H9 (cell line): ENCODE measurements around the gene ITSN2. TPM values are rescaled to one million over a fixed set of nuclear protein-coding genes. Genes with fewer than 3 reads are reported as not detected.

ENCODE experiments used
- DNase-seq: peaks from one replicate; pipeline ENCODE4 v3.0.0-alpha.2; 2017
- H2AFZ ChIP-seq: one replicate; pipeline ENCODE4 v1.6.1; 2013; ENCODE audit warnings: mild to moderate bottlenecking, low read length, control low read depth, moderate library complexity
- H2AK5ac ChIP-seq: 2 replicates; pipeline ENCODE4 v1.6.1; 2013; ENCODE audit warnings: low read length, control low read depth, mixed read lengths; ENCODE audit not compliant: insufficient read length
- H2BK120ac ChIP-seq: one replicate; pipeline ENCODE4 v1.6.1; 2013; ENCODE audit warnings: low read depth, mild to moderate bottlenecking, low read length, control low read depth, inconsistent platforms; ENCODE audit not compliant: poor library complexity, severe bottlenecking
- H2BK12ac ChIP-seq: 2 replicates; pipeline ENCODE4 v1.6.1; 2013; ENCODE audit warnings: low read length, control low read depth, mixed read lengths, low read depth; ENCODE audit not compliant: insufficient read length
- H2BK15ac ChIP-seq: 2 replicates; pipeline ENCODE4 v1.6.1; 2013; ENCODE audit warnings: low read depth, low read length, control low read depth
- H2BK20ac ChIP-seq: one replicate; pipeline ENCODE4 v1.6.1; 2013; ENCODE audit warnings: low read depth, mild to moderate bottlenecking, low read length, control low read depth, inconsistent platforms; ENCODE audit not compliant: poor library complexity, severe bottlenecking
- H2BK5ac ChIP-seq: 2 replicates; pipeline ENCODE4 v1.6.1; 2013; ENCODE audit warnings: low read length, control low read depth, mixed read lengths; ENCODE audit not compliant: insufficient read length
- H3K14ac ChIP-seq: 2 replicates; pipeline ENCODE4 v1.6.1; 2013; ENCODE audit warnings: low read length, control low read depth; ENCODE audit not compliant: insufficient read depth
- H3K18ac ChIP-seq: 2 replicates; pipeline ENCODE4 v1.6.1; 2013; ENCODE audit warnings: low read depth, mild to moderate bottlenecking, mixed read lengths, low read length, control low read depth; ENCODE audit not compliant: insufficient read length
- H3K23ac ChIP-seq: 2 replicates; pipeline ENCODE4 v1.6.1; 2013; ENCODE audit warnings: low read length, control low read depth, mixed read lengths, low read depth; ENCODE audit not compliant: insufficient read length
- H3K23me2 ChIP-seq: 2 replicates; pipeline ENCODE4 v1.6.1; 2013; ENCODE audit warnings: low read depth, mild to moderate bottlenecking, mixed read lengths, low read length, control low read depth; ENCODE audit not compliant: insufficient read length, poor library complexity, severe bottlenecking
- H3K27ac ChIP-seq: 2 replicates; pipeline ENCODE4 v1.5.1; 2013; ENCODE audit warnings: low read length, control low read depth, mixed read lengths, low read depth; ENCODE audit not compliant: insufficient read length
- H3K27me3 ChIP-seq: 2 replicates; pipeline ENCODE4 v1.6.1; 2013; ENCODE audit warnings: low read length, control low read depth, inconsistent platforms; ENCODE audit not compliant: insufficient read depth
- H3K4ac ChIP-seq: 2 replicates; pipeline ENCODE4 v1.6.1; 2013; ENCODE audit warnings: low read depth, mild to moderate bottlenecking, control low read depth, inconsistent platforms, low read length, moderate library complexity
- H3K4me1 ChIP-seq: 2 replicates; pipeline ENCODE4 v1.6.1; 2013; ENCODE audit warnings: low read length, control low read depth, inconsistent platforms; ENCODE audit not compliant: insufficient read depth
- H3K4me2 ChIP-seq: 2 replicates; pipeline ENCODE4 v1.6.1; 2013; ENCODE audit warnings: low read length, control low read depth, mixed read lengths; ENCODE audit not compliant: insufficient read length, insufficient read depth
- H3K56ac ChIP-seq: 2 replicates; pipeline ENCODE4 v1.6.1; 2013; ENCODE audit warnings: low read depth, mild to moderate bottlenecking, mixed read lengths, low read length, control low read depth; ENCODE audit not compliant: insufficient read length
- H3K79me1 ChIP-seq: 2 replicates; pipeline ENCODE4 v1.6.1; 2013; ENCODE audit warnings: low read depth, mild to moderate bottlenecking, moderate library complexity, low read length, control low read depth, inconsistent platforms; ENCODE audit not compliant: insufficient read depth, poor library complexity, severe bottlenecking
- H3K79me2 ChIP-seq: 2 replicates; pipeline ENCODE4 v1.6.1; 2013; ENCODE audit warnings: low read length, control low read depth, inconsistent platforms; ENCODE audit not compliant: insufficient read depth
- H3K9ac ChIP-seq: 2 replicates; pipeline ENCODE4 v1.6.1; 2013; ENCODE audit warnings: low read length, control low read depth, mixed read lengths; ENCODE audit not compliant: insufficient read length; ENCODE audit errors: extremely low read depth
- H3K9me3 ChIP-seq: one replicate; pipeline ENCODE4 v1.6.1; 2013; ENCODE audit warnings: low read depth, low read length, inconsistent platforms; ENCODE audit not compliant: control insufficient read depth
- H3T11ph ChIP-seq: one replicate; pipeline ENCODE4 v1.6.1; 2013; ENCODE audit warnings: mild to moderate bottlenecking, low read length, control low read depth, inconsistent platforms
- H4K20me1 ChIP-seq: one replicate; pipeline ENCODE4 v1.6.1; 2013; ENCODE audit not compliant: control insufficient read depth, insufficient read length, insufficient read depth
- H4K5ac ChIP-seq: 2 replicates; pipeline ENCODE4 v1.6.1; 2013; ENCODE audit warnings: low read depth, mild to moderate bottlenecking, mixed read lengths, low read length, control low read depth; ENCODE audit not compliant: insufficient read length
- H4K8ac ChIP-seq: replicated peaks from 2 replicates; pipeline ENCODE4 v1.6.1; 2013; ENCODE audit warnings: low read length, control low read depth, mixed read lengths, low read depth; ENCODE audit not compliant: insufficient read length
- H4K91ac ChIP-seq: 2 replicates; pipeline ENCODE4 v1.6.1; 2013; ENCODE audit warnings: low read depth, mild to moderate bottlenecking, moderate library complexity, mixed read lengths, low read length, control low read depth; ENCODE audit not compliant: insufficient read length
- H3K27ac Mint-ChIP-seq, 3 experiments: 2 replicates in 2 of 3; 3 replicates in 1 of 3; pipeline ENCODE4 v1.8.0; 2020 to 2021; ENCODE audit warnings: mixed read lengths in 3 of 3, mild to moderate bottlenecking in 1 of 3, moderate library complexity in 1 of 3
- H3K27me3 Mint-ChIP-seq: 2 replicates; pipeline ENCODE4 v1.8.0; 2021; ENCODE audit warnings: low read depth, mild to moderate bottlenecking, moderate library complexity, mixed read lengths
- H3K36me3 Mint-ChIP-seq, 3 experiments: 2 replicates in 2 of 3; 3 replicates in 1 of 3; pipeline ENCODE4 v1.8.0; 2020 to 2021; ENCODE audit warnings: low read depth in 3 of 3, mixed read lengths in 3 of 3; ENCODE audit not compliant: insufficient read depth in 1 of 3
- H3K4me1 Mint-ChIP-seq, 2 experiments: 2 replicates each; pipeline ENCODE4 v1.8.0; 2020; ENCODE audit warnings: mixed read lengths in 2 of 2
- H3K4me3 Mint-ChIP-seq, 2 experiments: 2 replicates in 1 of 2; 3 replicates in 1 of 2; pipeline ENCODE4 v1.8.0; 2020 to 2021; ENCODE audit warnings: mild to moderate bottlenecking in 2 of 2, mixed read lengths in 2 of 2, moderate library complexity in 1 of 2
- H3K9me3 Mint-ChIP-seq, 2 experiments: 2 replicates in 1 of 2; 3 replicates in 1 of 2; pipeline ENCODE4 v1.8.0; 2020; ENCODE audit warnings: mild to moderate bottlenecking in 2 of 2, mixed read lengths in 2 of 2, moderate library complexity in 1 of 2
- CTCF ChIP-seq: fragments of 200-600 bp; sonication (generic); conservative IDR thresholded peaks from 3 replicates; pipeline ENCODE4 v1.8.0; 2021; ENCODE audit warnings: antibody characterized with exemption, mild to moderate bottlenecking
- WGBS: extraction: QIAGEN DNeasy Blood & Tissue Kit; methylation state at CpG from one replicate; pipeline ENCODE4 v1.1.7; 2013; ENCODE audit warnings: missing lambda C conversion rate, low lambda C conversion rate, mixed read lengths; ENCODE audit not compliant: insufficient read length; ENCODE audit errors: extremely low coverage; 5-methylcytosine and 5-hydroxymethylcytosine counted together
- total RNA-seq: library from RNA; stranded (reverse); gene quantifications from 2 replicates; pipeline ENCODE4 v1.2.1, GENCODE V29; 2021

Gene ITSN2
- total RNA-seq, 1 experiment from 2014 or later = 17.0 TPM

DNA sequence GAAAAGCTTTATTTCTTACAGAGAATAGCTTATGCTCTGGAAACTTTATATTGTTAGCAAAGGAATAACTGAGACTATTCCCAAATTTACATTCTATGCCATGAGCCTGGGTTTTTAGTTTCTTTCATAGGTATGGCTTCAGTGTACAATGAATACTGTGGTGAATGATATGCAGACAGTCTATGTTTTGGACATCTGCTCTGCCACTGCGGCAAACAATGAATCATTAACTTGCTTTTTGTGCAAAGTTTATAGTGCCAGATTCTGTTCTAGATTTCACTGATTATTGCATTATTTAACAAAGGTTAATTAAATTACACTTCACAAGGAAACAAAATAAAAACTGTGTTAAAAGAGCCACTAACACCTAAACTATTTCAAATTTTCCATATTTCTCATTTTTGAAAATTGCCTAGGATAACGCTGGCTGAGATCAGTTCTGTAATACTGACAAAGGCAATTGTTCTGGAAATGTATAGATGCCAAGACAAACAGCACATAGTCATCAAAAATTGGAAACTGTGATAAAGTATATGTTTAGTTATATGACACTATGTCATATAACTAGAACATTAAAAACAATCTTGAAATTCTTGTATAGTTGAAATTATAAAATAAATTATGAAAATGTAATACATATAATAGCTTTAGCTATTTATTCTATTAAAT is 74.7 kb downstream of the ITSN2 start:
- no peaks in the 10 kb centered on the region for H3K36me3 Mint-ChIP-seq
- Histone ChIP-seq H3T11ph (no peak overlapping the region), H3K4me2 (no peak overlapping the region), H4K5ac (no peak overlapping the region), H2BK20ac (no peak overlapping the region), H3K4me1 (no peaks in the 10 kb centered on the region), H2AFZ (no peak overlapping the region), H4K8ac (no peak overlapping the region), H3K23me2 (no peaks in the 10 kb centered on the region), H3K4ac (no peak overlapping the region), H2AK5ac (no peak overlapping the region), H3K9ac (no peak overlapping the region), H2BK5ac (no peak overlapping the region), H3K56ac (no peak overlapping the region), H3K79me2 (no peaks in the 10 kb centered on the region), H3K18ac (no peak overlapping the region), H3K27me3 (no peaks in the 10 kb centered on the region), H3K9me3 (no peaks in the 10 kb centered on the region), H2BK120ac (no peak overlapping the region), H4K20me1 (no peaks in the 10 kb centered on the region), H3K27ac (no peak overlapping the region), H3K23ac (no peak overlapping the region), H2BK15ac (no peak overlapping the region), H3K79me1 (no peaks in the 10 kb centered on the region), H4K91ac (no peak overlapping the region), H2BK12ac (no peak overlapping the region), H3K14ac (no peak overlapping the region)
- no peak overlapping the region for H3K4me3 Mint-ChIP-seq
- H3K27me3 Mint-ChIP-seq = no peaks in the 10 kb centered on the region
- TF ChIP-seq CTCF = no peak
- no CpG with 5 or more reads among the region's 2 CpGs for WGBS
- H3K27ac Mint-ChIP-seq = no peak overlapping the region
- DNase-seq = no peak
- no peaks in the 10 kb centered on the region for H3K9me3 Mint-ChIP-seq
- H3K4me1 Mint-ChIP-seq = no peaks in the 10 kb centered on the region
